ELF-1 (cell line): ENCODE data around the gene HNMT.
"Not testable (repeated sequence)": the region's sequence is repeated elsewhere in the genome, so short reads cannot be mapped to it uniquely, and the experiment has no call there.

Source experiments
- DNase-seq: peaks from one replicate; pipeline ENCODE4 v3.0.0-alpha.2; 2016; ENCODE audit warnings: low read depth, low spot score

HNMT gene

GRCh38 chr2:137945229-137945628, 19.0 kb upstream of the HNMT start:
- DNase-seq = no peak

DNA sequence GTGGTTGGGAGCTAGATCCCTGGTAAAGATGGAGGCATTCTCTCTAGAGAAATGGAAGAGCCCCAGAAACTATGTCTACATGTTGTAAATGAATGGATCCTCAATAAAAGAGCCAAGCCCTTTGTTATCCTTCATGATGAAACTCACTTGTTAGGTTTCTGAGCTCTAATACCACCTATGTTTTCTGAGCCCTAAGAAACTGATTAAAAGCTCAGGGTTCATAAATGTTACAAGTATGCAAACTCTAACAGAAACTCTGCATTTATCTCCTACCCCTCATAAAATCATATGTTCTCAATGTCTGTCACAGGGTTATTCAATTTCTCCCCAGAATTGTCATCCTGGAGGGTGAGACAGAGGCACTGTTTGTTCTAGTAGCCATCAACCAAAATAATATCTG, 18.0 kb upstream of the HNMT start:
- DNase-seq = no peak

DNA sequence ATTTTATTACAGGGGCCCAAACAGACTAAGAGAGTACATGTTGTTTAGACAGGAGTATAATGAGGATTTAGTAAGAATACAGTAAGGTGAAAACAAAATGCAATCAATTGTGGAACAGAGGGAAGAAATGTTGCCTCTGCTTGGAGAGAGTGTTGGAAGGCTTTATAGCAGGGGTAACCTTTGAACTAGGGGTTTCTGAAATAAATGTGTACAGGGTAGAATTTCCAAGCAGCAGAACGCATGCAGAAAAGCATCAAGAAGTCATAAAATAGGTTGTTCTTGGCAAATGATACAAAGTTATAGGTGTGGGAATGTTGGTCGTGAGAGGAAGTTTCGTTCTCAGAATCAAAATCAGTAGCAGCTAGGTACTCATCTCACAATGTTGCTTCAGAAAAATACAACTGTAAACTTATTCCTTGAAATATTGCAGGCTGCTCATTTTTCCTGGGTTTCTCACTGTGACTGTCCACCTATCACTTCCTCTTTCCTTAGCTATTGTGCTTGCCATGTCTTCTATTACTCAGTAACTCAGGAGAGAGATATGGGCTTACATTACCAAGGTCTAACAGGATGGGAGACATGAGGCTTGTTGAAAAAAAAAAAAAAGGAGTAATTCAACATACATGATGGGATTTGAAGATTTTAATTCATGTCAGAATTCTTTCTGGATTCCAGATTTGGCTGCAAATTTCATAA, 17.1 kb upstream of the HNMT start:
- no peak for DNase-seq

GRCh38 chr2:137947728-137948336, 16.4 kb upstream of the HNMT start:
- peak; percentile 49 for DNase-seq

DNA sequence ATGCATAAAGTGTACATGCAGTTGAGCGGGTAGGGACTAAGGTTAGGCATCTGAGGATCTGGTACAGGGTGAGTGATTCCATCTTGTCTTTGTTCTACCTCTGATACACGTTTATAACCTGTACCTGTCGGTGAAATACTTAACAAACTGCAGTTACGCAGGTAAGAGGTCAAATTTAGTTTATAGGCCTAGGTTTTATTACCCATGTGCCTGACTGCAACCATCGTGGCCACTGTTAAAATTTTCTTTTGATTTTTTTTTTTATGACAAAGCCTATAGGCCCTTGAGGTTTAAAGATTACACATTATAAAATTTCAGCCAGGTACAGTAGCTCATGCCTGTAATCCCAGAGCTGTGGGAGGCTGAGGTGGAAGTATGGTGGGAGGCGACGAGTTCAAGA, 15.4 kb upstream of the HNMT start:
- no peak for DNase-seq

GRCh38 chr2:137950238-137950637, 14.0 kb upstream of the HNMT start:
- DNase-seq = no peak

- DNase-seq = no peak
Observed at GRCh38 chr2:137951586-137951985, 12.7 kb upstream of the HNMT start.

DNA sequence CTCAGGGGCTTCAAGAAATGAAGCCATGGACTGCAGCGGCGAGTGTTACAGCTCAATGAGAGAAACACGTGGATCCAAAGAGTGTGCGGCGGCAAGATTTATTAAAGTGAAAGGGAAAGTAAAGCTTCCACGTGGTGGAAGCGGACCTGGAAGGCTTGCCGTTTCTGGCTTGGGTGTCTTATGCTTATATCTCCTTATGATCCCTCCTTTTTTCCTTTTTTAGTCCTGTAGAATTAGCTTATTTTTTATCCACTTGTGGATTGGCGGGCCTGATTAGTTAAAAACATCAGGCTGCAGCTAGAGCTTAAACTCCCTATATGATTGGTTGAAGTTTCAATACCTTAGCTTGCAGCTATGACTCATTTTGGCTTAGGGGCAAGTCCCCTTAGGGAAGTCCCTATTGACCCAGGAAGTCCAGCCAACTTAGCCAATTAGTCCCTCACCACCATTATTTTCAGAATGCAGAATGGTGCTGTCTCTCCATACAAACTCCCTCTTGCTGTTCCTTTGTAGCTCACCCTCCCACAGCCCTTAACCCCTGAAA, 11.6 kb upstream of the HNMT start:
- no peak for DNase-seq

- no peak for DNase-seq
Observed at GRCh38 chr2:137955536-137955935, 8.7 kb upstream of the HNMT start.

GRCh38 chr2:137957033-137957432, 7.2 kb upstream of the HNMT start:
- DNase-seq = no peak

DNA sequence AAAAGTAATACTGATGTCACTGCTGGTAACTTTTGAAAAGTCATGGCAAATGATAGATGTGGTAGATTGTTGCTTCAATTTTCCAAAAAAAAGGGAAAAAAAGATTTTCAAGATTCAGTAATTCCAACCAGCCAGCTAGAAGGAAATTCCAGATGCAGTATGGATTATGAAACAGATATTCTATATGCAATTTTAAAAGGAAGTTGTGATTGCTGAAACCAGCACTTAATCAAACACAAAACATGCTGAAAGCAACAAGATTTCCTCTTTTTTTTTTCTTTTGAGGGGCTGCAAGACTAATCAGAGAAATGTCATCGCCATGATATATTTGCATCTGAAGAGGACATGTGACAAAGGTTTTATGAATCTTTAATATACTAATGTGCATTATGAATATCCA, 5.1 kb upstream of the HNMT start:
- no peak for DNase-seq

DNA sequence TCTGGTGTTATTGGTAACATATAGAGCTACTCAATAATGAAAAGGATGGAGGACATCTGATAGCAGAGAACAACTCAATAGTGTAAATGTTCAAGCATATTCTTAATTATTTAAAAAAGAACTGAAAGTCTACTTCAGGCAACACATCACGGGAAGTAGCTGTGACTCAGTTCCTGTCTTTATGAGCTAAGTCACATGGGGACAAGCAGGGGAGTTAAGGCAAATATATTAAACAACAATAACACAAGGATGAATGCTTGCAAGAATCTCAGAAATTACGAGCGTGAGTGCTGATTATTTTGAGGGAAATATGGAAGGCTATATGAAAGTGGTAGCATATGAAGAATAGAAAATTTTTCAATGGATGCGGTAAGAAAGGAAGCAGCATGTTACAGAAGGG, 4.0 kb upstream of the HNMT start:
- no peak for DNase-seq

- DNase-seq = no peak
Observed at GRCh38 chr2:137961602-137962001, 2.7 kb upstream of the HNMT start.

DNA sequence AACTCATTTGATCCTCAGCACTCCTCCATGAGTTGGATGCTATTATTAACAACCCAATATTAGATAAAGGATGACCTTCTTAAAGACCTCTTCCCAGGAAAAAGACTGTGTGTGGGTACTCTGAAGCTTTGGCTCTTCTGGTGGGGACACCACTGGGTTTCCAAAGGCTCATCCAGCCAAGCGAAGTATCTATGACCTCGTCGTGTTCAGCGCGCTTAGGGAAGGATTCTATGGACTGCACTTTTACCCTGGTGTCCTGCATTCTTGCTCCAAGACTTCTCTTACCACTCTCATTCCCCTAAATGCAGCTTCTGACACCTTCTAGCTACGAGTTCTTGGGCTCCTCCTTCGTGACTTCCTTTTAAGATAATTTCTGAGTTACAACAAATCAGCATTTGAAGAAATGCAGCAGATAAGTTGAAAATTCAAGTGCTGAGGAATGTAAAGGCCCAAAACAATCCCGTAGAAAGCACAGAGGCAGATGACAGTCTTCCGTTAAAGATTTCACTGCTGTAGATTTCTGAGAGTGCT, 673 bp upstream of the HNMT start:
- peak; percentile 58 for DNase-seq

- DNase-seq = no peak
Observed at GRCh38 chr2:137964859-137965459, 686 bp downstream of the HNMT start.

DNA sequence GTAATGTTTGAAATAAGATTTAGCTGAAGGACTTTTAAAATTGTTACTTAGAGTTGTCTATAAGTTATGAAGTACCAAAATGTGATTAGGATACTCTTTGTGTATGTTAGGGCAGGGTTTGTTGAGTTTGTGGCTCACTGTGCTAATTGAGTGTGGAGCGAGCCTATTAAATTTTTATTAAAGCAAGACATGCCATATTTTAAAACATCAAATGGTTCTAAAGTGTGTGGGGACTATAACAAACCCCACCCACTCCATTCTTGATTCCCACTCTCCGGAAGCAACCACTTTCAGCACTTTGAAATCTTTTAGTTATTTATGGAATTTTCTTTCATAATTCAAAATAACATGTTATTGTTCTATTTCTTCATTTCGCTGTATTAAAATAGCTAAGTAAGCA, 1.8 kb downstream of the HNMT start:
- DNase-seq = no peak

GRCh38 chr2:137967042-137967441, 2.8 kb downstream of the HNMT start:
- no peak for DNase-seq

DNA sequence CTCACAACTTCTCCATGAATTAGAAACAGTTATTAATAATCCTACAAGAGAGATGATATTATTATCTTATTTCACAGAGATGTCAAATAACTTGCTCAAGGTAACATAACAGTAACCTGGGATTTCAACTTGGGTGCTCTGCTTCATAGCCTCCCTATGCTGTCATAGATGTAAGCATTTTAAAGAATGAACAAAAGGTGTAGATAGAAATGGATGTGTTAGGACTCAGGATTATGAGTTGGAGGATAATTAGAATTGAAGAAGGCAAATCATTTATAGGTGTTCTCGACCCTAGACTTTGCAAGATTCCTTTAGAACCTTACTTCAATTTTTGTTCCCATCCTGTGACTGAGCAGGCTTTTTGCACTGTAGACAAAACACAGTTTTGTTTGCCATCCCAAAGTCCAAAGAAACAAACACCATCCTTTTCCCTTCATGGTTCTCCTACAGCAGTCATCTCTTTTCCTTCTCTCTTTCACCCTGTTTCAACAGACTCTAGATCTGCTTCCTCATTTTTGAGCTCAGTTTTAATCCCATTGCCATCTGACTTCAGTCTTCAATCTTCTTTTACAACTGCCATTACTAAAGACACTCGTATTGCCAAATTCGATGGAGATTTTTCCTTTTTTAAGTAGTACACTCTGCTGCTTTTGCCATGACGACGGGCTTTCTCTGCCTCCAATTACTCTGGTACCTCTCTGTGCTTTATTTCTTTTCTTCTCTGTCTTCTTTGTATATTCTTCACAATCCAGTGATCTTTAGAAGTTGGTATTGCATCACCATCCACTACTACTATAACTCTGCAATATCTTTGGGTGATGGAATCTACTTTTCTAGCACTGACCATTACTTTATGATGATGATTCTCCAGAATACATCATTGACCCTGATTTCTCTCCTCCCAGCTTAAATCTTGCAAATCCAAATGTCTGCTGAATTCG, 4.5 kb downstream of the HNMT start:
- DNase-seq = no peak

GRCh38 chr2:137969418-137969765, 5.1 kb downstream of the HNMT start:
- DNase-seq = no peak

- DNase-seq = no peak
Observed at GRCh38 chr2:137969876-137970275, 5.6 kb downstream of the HNMT start.

DNA sequence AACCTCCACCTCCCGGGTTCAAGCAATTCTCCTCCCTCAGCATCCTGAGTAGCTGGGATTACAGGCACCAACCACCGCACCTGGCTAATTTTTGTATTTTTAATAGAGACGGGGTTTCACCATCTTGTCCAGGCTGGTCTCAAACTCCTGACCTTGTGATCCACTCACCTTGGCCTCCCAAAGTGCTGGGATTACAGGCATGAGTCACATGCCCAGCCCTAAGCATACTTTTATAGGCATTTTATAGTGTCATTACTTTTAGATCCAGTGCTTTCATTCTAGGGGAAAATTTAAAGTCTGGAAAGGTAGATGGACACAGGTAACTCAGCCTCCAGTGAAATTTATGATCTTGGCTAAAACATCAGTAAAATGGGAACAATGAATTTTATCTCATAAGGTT, 7.0 kb downstream of the HNMT start:
- not testable (repeated sequence) for DNase-seq

DNA sequence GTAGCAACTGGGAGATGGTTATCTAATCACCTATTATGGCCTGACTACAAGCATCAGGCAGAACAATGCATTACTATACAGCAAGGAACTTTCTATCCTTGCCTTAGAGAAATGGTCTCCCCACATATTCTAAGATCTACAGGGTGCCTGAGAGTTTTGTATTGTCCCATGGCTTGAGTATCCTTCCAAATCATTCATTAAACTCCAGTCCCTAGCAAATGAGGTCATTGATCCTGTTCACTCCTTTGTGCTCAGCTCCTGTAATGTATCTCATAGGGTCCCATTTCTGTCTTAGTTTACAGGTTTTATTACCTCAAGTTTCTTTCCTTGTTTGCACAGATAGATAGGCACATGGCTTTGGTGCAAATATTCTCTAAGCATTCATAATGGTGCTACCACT, 9.0 kb downstream of the HNMT start:
- DNase-seq = no peak
